C4-2B (cell line): ENCODE measurements around the gene USP2.

Experiments
- H3K27ac ChIP-seq: fragments of 450-650 bp; 2 replicates; pipeline ENCODE4 v1.5.1; 2017
- CTCF ChIP-seq: fragments of 450-650 bp; conservative IDR thresholded peaks from 2 replicates; pipeline ENCODE4 v1.5.1; 2017; ENCODE audit warnings: mild to moderate bottlenecking
- ZFX ChIP-seq: fragments of 450-650 bp; IDR thresholded peaks from 2 replicates; pipeline ENCODE4 v1.6.1; 2017

Gene USP2

GRCh38 chr11:119381181-119381988 lies at the start of gene USP2:
USP2 (minus strand) TSS chr11:119381690; CDS start chr11:119373480, 8,210 bp downstream.
- TF ChIP-seq ZFX (no peak), CTCF (peak; percentile 99)
- H3K27ac ChIP-seq: peak within 1 kb of the TSS; percentile 23

GRCh38 chr11:119427279-119427678 lies 45.8 kb upstream of the USP2 start:
- no peak overlapping the region for H3K27ac ChIP-seq
- TF ChIP-seq ZFX (no peak), CTCF (no peak)

GRCh38 chr11:119426142-119426541 lies 44.7 kb upstream of the USP2 start:
- TF ChIP-seq ZFX: no peak
- no peak for TF ChIP-seq CTCF
- H3K27ac ChIP-seq: no peak overlapping the region

GRCh38 chr11:119424775-119425174 lies 43.3 kb upstream of the USP2 start:
- TF ChIP-seq CTCF: no peak
- H3K27ac ChIP-seq: no peak overlapping the region

- no peak overlapping the region for H3K27ac ChIP-seq
- TF ChIP-seq CTCF (no peak), ZFX (no peak)
Observed at GRCh38 chr11:119424276-119424675, 42.8 kb upstream of the USP2 start.

- no peak for TF ChIP-seq CTCF
- TF ChIP-seq ZFX: no peak
- H3K27ac ChIP-seq: no peak overlapping the region
Observed at GRCh38 chr11:119423509-119424254, 42.2 kb upstream of the USP2 start.

GRCh38 chr11:119422809-119423508 lies 41.5 kb upstream of the USP2 start, which contains the start of gene THY1:
THY1 (minus strand) TSS chr11:119423172; CDS start chr11:119420905, 2,267 bp downstream.
- H3K27ac ChIP-seq: no peak within 1 kb of the TSS
- TF ChIP-seq CTCF (no peak), ZFX (no peak)
